CD8-positive, alpha-beta memory T cell (primary cell): ENCODE data around the gene ZNF621. TPM values are rescaled to one million over a fixed set of nuclear protein-coding genes. Genes with fewer than 3 reads are reported as not detected.

Experiments used
- CTCF ChIA-PET: fragments of 350-600 bp; sonication (Branson Sonifier 250); formaldehyde crosslinking; loops from one replicate; lab custom pipeline; 2021; ENCODE audit warnings: antibody characterized with exemption; lab: Charles Lee
- POLR2A ChIA-PET: fragments of 350-600 bp; sonication (Branson Sonifier 250); formaldehyde crosslinking; loops from one replicate; lab custom pipeline; 2021; ENCODE audit warnings: antibody characterized with exemption; lab: Charles Lee
- DNase-seq, 5 donors: peaks; one replicate each; pipeline versions ENCODE4 v3.0.0 to v3.0.0-alpha.2; 2020 to 2022; ENCODE audit warnings: mixed read lengths in 1 of 5
- H3K27ac ChIP-seq: one replicate; pipeline ENCODE4 v1.7.0; 2013; ENCODE audit warnings: low read depth, mild to moderate bottlenecking, low read length, moderate library complexity
- H3K27me3 ChIP-seq: 2 replicates; pipeline ENCODE4 v1.7.0; 2013; ENCODE audit warnings: low read length, mild to moderate bottlenecking; ENCODE audit not compliant: insufficient read depth, poor library complexity, severe bottlenecking
- H3K36me3 ChIP-seq: 2 replicates; pipeline ENCODE4 v1.7.0; 2013; ENCODE audit warnings: mild to moderate bottlenecking, low read length, moderate library complexity; ENCODE audit not compliant: insufficient read depth
- H3K4me1 ChIP-seq: 2 replicates; pipeline ENCODE4 v1.7.0; 2013; ENCODE audit warnings: mild to moderate bottlenecking, low read length, moderate library complexity; ENCODE audit not compliant: insufficient read depth
- H3K4me3 ChIP-seq: 2 replicates; pipeline ENCODE4 v1.7.0; 2013; ENCODE audit warnings: mild to moderate bottlenecking, low read length
- H3K9me3 ChIP-seq: 2 replicates; pipeline ENCODE4 v1.7.0; 2013; ENCODE audit warnings: mild to moderate bottlenecking, low read length
- H3K27ac Mint-ChIP-seq, 8 donors: one replicate each; pipeline ENCODE4 v1.8.0; 2020 to 2021; ENCODE audit warnings: mixed read lengths in 8 of 8, mild to moderate bottlenecking in 6 of 8, inconsistent platforms in 3 of 8, moderate library complexity in 3 of 8
- H3K27me3 Mint-ChIP-seq, 2 donors: one replicate each; pipeline ENCODE4 v1.8.0; 2020 to 2021; ENCODE audit warnings: mixed read lengths in 2 of 2, mild to moderate bottlenecking in 1 of 2, moderate library complexity in 1 of 2
- H3K36me3 Mint-ChIP-seq, 3 donors: one replicate each; pipeline ENCODE4 v1.8.0; 2020 to 2021; ENCODE audit warnings: mixed read lengths in 3 of 3, inconsistent platforms in 1 of 3, mild to moderate bottlenecking in 1 of 3
- H3K4me1 Mint-ChIP-seq, 3 donors: one replicate each; pipeline ENCODE4 v1.8.0; 2020 to 2021; ENCODE audit warnings: mixed read lengths in 3 of 3, inconsistent platforms in 1 of 3, mild to moderate bottlenecking in 1 of 3
- H3K4me3 Mint-ChIP-seq, 7 donors: one replicate each; pipeline ENCODE4 v1.8.0; 2020 to 2021; ENCODE audit warnings: mixed read lengths in 7 of 7, mild to moderate bottlenecking in 6 of 7, moderate library complexity in 4 of 7, inconsistent platforms in 2 of 7
- H3K9me3 Mint-ChIP-seq, 5 donors: one replicate each; pipeline ENCODE4 v1.8.0; 2020 to 2022; ENCODE audit warnings: mixed read lengths in 5 of 5, mild to moderate bottlenecking in 3 of 5, moderate library complexity in 2 of 5, inconsistent platforms in 1 of 5
- polyA plus RNA-seq: library from polyadenylated mRNA; unstranded; fragments of 300-500 nt; fragmentation: Illumina TruSeq; gene quantifications from one replicate; pipeline ENCODE4 v1.2.3, GENCODE V29; 2021
- total RNA-seq, 2 experiments: library from RNA; stranded (reverse); gene quantifications; one replicate each; pipeline ENCODE4 v1.2.3, GENCODE V29; 2021

ZNF621 gene
- total and polyA plus RNA-seq, 3 experiments from 2014 or later: 3.2 to 22.5 (median 20.7) TPM

GRCh38 chr3:40586901-40587300 lies 62.1 kb downstream of the ZNF621 start:
- peaks cover 11% of the 10 kb centered on the region in 2 donors for H3K27me3 Mint-ChIP-seq

GRCh38 chr3:40588406-40588805 lies 63.6 kb downstream of the ZNF621 start:
- Histone ChIP-seq H3K36me3 (no peaks in the 10 kb centered on the region), H3K9me3 (no peaks in the 10 kb centered on the region), H3K4me3 (no peak overlapping the region), H3K27ac (no peak overlapping the region), H3K4me1 (no peaks in the 10 kb centered on the region), H3K27me3 (no peaks in the 10 kb centered on the region)
- Mint-ChIP-seq H3K9me3 (no peaks in the 10 kb centered on the region), H3K4me3 (no peak overlapping the region), H3K36me3 (no peaks in the 10 kb centered on the region), H3K27ac (no peak overlapping the region), H3K4me1 (no peaks in the 10 kb centered on the region), H3K27me3 (peaks cover 11 to 14% of the 10 kb centered on the region in 2 donors)
- ChIA-PET POLR2A (no interaction called here), CTCF (interaction anchor here (1.8 kb wide), 1 partner anchor 10 kb away, joined by 6 read pairs; no protein-coding TSS in a partner anchor)
- no peak for DNase-seq

More at GRCh38 chr3:40586901-40587300, 62.1 kb downstream of the ZNF621 start:
- Histone ChIP-seq H3K27me3 (no peaks in the 10 kb centered on the region), H3K36me3 (no peaks in the 10 kb centered on the region), H3K4me3 (no peak overlapping the region), H3K27ac (no peak overlapping the region), H3K9me3 (no peaks in the 10 kb centered on the region), H3K4me1 (no peaks in the 10 kb centered on the region)
- no peaks in the 10 kb centered on the region for H3K36me3 Mint-ChIP-seq
- DNase-seq: no peak
- H3K27ac Mint-ChIP-seq: peak overlapping the region in 1 of 8 donors; percentile 3
- ChIA-PET POLR2A (no interaction called here), CTCF (interaction anchor here (0.8 to 3.7 kb wide), 3 partner anchors 11 to 1296 kb away, joined by 3 to 18 read pairs (median 4); no protein-coding TSS in a partner anchor)
- no peak overlapping the region for H3K4me3 Mint-ChIP-seq
- no peaks in the 10 kb centered on the region for H3K4me1 Mint-ChIP-seq
- no peaks in the 10 kb centered on the region for H3K9me3 Mint-ChIP-seq

Other genes with a start within 250 kb of the ZNF621 start
- 10 to 100 TPM; 76.4 to 81.4 TPM for gene EIF1B, start 215.3 kb upstream of the ZNF621 start, total RNA-seq
- gene EIF1B, start 215.3 kb upstream of the ZNF621 start, polyA plus RNA-seq: 57.1 TPM
- gene ENTPD3, start 137.8 kb upstream of the ZNF621 start, total RNA-seq: not detected
- not detected for gene ENTPD3, start 137.8 kb upstream of the ZNF621 start, polyA plus RNA-seq
- gene RPL14, start 67.6 kb upstream of the ZNF621 start, total RNA-seq: 1,000 to 10,000 TPM; 2,691 to 2,774 TPM
- 1,404 TPM for gene RPL14, start 67.6 kb upstream of the ZNF621 start, polyA plus RNA-seq
- gene ZNF619, start 47.8 kb upstream of the ZNF621 start, total RNA-seq: 1 to 10 TPM; 7.7 to 9.6 TPM
- 3.5 TPM for gene ZNF619, start 47.8 kb upstream of the ZNF621 start, polyA plus RNA-seq
- 1 to 10 TPM; 7.1 to 7.6 TPM for gene ZNF620, start 18.9 kb upstream of the ZNF621 start, total RNA-seq
- 2.9 TPM for gene ZNF620, start 18.9 kb upstream of the ZNF621 start, polyA plus RNA-seq